ENCODE measurements around the gene PDE4D.

PDE4D gene

DNA sequence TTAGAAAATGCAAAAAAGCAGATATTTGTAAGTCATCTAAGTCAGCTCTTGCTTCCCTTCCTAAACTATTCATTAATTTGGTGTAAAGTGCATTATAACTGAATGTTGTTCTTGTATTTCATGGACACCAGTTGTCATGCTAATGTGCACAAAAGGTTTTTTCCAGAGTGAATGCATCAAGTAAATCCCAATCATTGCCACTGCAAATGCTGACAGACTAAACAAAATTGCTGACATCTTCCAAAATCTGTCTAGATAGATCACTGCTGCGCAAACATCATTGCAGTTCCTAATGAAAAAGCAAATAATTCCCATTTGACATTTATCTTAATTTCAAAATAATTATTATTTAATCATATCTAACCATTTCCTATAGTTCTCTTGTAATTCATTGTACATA is 161.7 kb downstream of the PDE4D start:
- no peak for DNase-seq

GRCh38 chr5:59729820-59730219 is 163.7 kb downstream of the PDE4D start:
- no peak for DNase-seq

GRCh38 chr5:59729357-59729756 is 164.2 kb downstream of the PDE4D start:
- DNase-seq: no peak

DNA sequence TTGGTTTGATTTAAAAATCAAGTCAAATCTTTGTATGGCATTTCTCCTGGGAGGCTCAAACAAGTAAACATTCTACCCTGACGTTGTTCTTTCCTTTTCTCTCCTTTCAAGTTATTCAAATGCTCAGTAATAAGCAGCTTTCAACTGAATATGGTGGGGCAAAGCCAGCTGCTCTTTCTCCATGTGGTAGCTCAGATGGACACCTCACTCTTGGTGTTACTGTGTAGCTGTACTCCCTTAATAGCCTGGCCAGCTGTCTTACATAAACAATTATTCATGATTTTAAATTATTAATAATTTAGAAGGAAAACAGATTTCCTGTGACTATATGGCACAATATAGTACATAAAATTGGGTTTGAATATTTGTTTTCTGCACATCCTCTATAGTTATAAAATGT is 165.2 kb downstream of the PDE4D start:
- DNase-seq: no peak

- no peak for DNase-seq
These were observed 166.3 kb downstream of the PDE4D start for GRCh38 chr5:59727186-59727585.

GRCh38 chr5:59725392-59725767 is 168.1 kb downstream of the PDE4D start:
- no peak for DNase-seq

- peak; percentile 56 for DNase-seq
These were observed 168.8 kb downstream of the PDE4D start for GRCh38 chr5:59724482-59725391.

DNA sequence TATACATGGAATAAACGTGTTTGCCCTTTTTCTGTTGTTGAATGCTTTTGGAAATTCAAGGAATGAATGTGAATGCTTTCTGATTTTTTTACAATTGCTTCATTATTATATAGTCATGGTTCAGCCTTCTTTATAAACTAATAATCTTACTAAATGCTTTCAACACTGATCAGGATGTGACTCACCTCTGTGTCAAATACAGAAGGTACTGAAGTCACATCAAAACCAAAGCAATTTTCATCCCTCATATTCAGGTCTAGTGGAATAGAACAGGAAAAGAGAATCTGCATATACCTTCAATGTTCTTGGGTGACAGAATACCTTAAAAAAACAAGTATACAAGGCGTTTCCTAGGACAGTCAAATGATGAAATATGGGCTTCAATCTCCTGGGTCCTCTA is 170.7 kb downstream of the PDE4D start:
- DNase-seq: no peak

DNA sequence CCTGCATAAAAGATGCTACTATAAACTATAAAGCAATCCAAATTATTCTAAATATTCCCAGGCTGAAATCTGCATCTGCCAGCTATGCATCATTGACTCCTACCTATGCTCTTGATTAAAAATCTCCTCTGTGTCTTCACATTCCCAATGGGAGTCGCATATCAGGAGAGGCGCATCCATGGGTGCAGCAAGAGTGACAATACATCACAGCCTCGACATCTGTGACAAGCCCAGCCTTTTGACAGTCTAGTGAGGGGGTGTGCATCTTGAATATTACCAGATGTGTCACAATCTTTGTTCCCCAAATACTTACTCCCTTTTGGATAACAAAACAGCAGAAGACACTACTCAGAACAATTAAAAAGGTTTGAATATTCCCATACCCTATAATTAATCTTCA is 171.8 kb downstream of the PDE4D start:
- DNase-seq: no peak

DNA sequence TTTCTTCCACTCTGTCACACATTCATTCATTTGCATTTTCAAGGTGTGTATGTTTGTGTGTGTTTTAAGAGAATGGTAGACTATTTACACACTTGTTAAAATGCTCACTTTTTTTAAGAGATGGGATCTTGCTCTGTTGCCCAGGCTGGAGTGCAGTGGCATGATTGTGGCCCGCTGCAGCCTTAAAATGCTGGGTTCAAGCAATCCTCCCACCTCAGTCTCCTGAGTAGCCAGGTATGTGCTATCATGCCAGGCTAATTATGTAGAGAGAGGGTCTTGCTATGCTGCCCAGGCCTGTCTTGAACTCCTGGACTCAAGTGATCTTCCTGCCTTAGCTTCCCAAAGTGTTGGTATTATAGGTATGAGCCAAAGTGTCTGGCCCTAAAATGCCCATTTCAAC is 173.5 kb downstream of the PDE4D start:
- no peak for DNase-seq

DNA sequence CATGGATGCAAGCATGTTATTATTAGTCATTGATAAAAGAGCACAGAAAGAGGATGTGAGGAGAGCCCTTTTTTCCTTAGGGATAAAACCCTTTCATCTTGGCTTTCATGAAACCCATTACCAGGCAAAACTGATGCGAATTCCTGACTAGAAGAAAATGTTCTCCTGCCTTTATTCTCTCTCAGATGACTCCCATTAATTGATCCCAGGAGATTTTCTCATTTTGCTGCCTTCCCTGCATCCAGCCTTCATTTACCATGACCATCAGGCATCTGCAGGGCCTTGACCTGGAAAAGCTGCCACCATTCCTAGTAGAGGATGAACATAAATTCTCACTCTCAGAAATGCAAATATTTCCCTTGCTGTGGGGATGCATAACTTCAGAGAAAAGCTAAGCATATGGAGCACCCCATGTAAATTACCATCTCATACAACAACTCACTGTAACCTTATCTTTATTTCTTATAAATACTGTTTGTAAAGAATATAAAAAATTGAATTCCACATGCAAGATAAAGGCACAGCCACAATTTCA is 176.5 kb downstream of the PDE4D start:
- no peak for DNase-seq

DNA sequence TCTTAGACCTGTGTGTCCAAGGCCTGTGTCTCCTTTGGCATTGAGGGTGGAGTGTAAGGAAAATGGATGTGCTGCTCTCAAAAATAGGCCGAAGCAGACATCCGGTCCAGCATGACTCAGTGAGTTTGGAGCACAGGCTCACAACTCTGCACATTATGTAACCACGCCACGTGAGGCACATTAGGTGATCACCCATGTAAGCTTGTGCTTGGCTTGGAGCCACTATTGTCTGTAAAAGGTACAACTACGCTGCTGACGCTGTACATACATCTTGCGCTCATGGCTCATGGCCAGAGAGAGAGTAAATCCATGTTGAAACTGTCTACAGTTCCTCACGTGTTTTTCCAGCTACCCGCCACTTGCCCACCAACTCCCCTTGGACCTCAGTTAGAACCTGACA is 177.5 kb downstream of the PDE4D start:
- DNase-seq: no peak

GRCh38 chr5:59715228-59715627 is 178.3 kb downstream of the PDE4D start:
- no peak for DNase-seq

DNA sequence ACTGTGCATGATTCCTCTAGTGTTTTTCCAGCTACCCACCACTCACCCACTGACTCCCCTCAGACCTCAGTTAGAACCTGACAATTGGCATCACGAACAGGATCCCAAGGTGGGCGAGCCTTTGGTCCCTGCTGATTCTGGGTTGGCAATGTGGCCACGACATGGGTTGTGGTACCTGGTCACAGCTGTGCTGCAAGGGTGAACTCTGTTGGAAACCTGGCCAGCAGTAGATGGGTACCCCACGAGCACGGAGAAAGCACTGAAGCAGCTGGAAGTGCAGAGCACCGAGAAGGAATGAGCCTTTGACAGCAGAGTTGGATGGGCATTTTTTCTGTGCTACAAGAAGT is 180.1 kb downstream of the PDE4D start:
- no peak for DNase-seq

GRCh38 chr5:59712836-59713497 is 180.6 kb downstream of the PDE4D start:
- no peak for DNase-seq

GRCh38 chr5:59711310-59711709 is 182.2 kb downstream of the PDE4D start:
- DNase-seq: no peak

DNA sequence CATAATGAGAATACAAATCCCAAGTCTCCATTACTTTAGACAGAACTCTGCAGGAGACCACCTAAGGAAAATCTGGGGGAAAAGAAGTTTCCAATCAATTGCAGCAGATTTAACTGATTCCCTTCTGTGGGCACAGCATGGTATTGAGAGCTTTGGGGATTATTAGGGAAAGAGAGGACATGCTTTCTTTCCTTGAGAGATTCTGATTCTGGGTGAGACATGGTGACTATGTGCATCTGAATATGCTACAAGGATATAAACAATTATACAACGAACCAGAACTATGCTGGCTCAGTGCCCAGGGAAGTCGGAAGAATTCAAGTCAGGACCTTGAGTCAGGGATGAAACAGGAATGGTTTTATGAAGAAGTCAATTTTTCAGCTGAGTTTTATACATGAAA is 183.7 kb downstream of the PDE4D start:
- DNase-seq: no peak

DNA sequence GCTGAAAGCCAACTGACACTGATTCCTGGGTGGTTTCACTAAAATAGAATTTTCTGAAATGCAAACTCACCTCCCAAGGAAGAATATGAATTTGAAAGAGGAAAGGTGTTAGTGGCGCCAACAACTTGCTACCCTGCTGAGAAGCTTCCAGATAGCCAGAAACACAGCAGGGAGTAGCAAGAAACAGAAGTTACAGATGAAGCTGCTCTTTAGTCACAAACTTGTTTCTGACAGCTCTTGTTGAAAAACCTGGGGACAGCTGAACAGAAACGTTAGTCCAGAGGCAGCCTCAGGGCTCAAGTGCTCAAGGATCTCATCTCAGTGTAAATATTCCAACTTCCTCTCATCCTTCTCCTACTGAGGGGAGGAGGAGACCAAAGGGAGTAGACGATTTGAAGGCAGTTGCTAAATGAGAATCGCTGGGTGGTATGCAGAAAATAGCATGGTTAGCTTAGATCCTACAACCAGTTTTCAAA is 184.1 kb downstream of the PDE4D start:
- DNase-seq: no peak

DNA sequence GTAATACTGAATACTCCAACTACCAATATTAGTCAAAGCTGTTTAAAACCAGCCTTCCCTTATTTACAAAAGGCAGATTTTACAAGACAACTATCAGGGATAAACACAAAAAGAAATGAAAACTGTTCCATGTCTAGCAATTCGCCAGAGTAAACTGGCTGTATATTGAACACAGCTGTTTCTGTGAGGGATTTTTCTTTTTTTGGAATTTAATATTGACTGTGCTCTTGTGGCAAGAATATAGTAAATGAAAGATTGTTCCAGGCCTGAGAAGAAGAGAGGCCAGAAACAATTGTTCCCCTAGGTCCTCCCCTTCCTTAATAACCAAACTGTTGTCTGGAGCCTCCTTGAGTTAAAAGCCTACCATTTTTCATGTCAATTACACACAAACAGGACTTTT is 188.6 kb downstream of the PDE4D start:
- DNase-seq: no peak

DNA sequence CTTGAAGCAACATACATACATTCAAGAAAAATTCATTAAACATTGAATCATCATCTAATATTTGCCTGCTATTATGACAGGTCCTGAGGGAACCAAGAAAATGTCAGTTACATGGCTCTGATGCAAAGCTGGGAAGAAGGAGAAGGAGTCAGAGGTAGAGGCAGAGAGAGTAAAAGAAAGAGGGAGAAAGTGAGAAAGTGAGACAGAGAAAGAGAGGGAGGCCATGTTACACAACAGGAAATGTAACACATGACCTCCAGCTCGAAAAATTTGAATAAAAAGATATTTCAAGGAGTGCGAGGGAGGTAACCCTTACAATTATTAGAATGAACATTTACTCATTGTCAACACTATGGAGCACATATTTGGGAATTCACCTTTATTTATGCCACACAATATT is 189.7 kb downstream of the PDE4D start:
- no peak for DNase-seq

GRCh38 chr5:59698207-59699178 is 195.0 kb downstream of the PDE4D start:
- no peak for DNase-seq

DNA sequence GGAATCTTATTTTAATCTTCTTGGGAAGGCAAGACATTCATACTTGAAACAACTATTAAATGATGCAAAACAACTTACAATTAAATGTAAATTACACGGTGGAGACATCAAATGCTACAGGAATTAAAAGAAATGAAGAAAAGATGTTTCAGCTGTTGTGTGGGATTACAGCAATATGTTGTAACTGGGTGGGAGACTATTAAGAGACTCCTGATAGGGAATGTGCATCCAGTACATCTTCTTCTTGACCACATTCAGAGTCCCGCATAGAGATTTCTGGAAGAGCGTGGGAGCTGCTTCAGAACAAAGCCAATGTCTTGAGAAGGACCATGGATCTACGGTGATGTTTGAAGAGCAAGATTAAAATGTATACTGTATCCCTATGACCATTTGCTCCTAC is 199.1 kb downstream of the PDE4D start:
- DNase-seq: no peak
